ENCODE results near the gene MTMR2. TPM values are rescaled to one million over a fixed set of nuclear protein-coding genes. Genes with fewer than 3 reads are reported as not detected.

Gene MTMR2
- total and polyA plus RNA-seq, 3 experiments from 2014 or later, result 17.2 to 50.1 (median 46.4) TPM

- H3K4me3 Mint-ChIP-seq, result no peak overlapping the region
- Histone ChIP-seq H3K36me3 (ENCODE audit: insufficient read depth, low read length) (no peaks in the 10 kb centered on the region), H3K9me3 (ENCODE audit: low read length) (no peaks in the 10 kb centered on the region), H3K27me3 (ENCODE audit: insufficient read depth, low read length, poor library complexity, severe bottlenecking) (no peaks in the 10 kb centered on the region), H3K4me1 (ENCODE audit: insufficient read depth, low read length) (no peaks in the 10 kb centered on the region), H3K4me3 (ENCODE audit: low read length) (no peak overlapping the region), H3K27ac (ENCODE audit: low read depth, low read length) (no peak overlapping the region)
- no peaks in the 10 kb centered on the region for H3K9me3 Mint-ChIP-seq
- H3K36me3 Mint-ChIP-seq, result peaks cover 0 to 7% (median 5%) of the 10 kb centered on the region in 3 donors
- CTCF ChIA-PET, result no interaction called here
- H3K4me1 Mint-ChIP-seq, result peaks cover 30 to 63% (median 62%) of the 10 kb centered on the region in 3 donors
- H3K27ac Mint-ChIP-seq, result no peak overlapping the region
- POLR2A ChIA-PET, result interaction anchor here (0.6 kb wide), 1 partner anchor 54 kb away, joined by 8 read pairs; no protein-coding TSS in a partner anchor
- H3K27me3 Mint-ChIP-seq, result no peaks in the 10 kb centered on the region
- no peak for DNase-seq
Observed at GRCh38 chr11:95910638-95911368, 13.1 kb downstream of the MTMR2 start.

DNA sequence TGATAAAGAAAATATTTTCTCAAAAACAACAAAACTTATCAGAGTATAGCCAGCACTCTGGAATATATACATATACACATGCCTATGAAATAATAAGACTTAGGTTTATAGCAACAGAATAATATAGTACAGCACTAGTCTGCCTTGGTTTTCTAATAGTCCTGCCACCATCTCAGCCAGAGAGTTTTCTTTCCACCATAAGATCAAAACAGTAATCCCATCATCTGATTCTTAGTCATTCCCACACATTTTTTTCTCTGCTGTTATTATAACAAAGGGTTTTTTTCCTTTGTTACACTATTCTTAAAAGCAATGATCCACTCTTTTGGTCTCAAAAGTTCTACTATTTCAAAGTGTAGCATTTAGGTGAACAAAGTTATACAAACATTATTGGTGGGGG lies 15.1 kb downstream of the MTMR2 start:
- ChIA-PET CTCF (no interaction called here), POLR2A (no interaction called here)
- Mint-ChIP-seq H3K36me3 (peaks cover 0 to 7% (median 5%) of the 10 kb centered on the region in 3 donors), H3K4me1 (peaks cover 25 to 50% (median 50%) of the 10 kb centered on the region in 3 donors), H3K27ac (no peak overlapping the region), H3K27me3 (no peaks in the 10 kb centered on the region), H3K9me3 (no peaks in the 10 kb centered on the region), H3K4me3 (no peak overlapping the region)
- no peaks in the 10 kb centered on the region for H3K9me3 ChIP-seq (ENCODE audit: low read length)
- H3K27me3 ChIP-seq (ENCODE audit: insufficient read depth, low read length, poor library complexity, severe bottlenecking), result no peaks in the 10 kb centered on the region
- H3K36me3 ChIP-seq (ENCODE audit: insufficient read depth, low read length), result no peaks in the 10 kb centered on the region
- no peak overlapping the region for H3K27ac ChIP-seq (ENCODE audit: low read depth, low read length)
- no peaks in the 10 kb centered on the region for H3K4me1 ChIP-seq (ENCODE audit: insufficient read depth, low read length)
- H3K4me3 ChIP-seq (ENCODE audit: low read length), result no peak overlapping the region
- DNase-seq, result no peak

DNA sequence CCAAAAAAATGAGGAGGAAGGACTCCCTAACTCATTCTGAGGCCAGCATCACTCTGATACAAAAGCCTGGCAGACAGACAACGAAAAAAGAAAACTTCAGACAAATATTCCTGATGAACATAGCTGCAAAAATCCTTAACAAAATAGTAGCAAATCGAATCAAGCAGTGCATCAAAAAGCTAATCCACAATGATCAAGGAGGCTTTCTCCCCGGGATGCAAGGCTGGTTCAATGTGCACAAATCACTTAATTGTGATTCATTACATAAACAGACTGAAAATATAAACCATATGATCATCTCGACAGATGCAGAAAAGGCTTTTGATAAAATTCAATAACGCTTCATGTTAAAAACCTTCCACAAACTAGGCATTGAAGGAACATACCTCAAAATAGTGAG lies 16.4 kb downstream of the MTMR2 start:
- POLR2A ChIA-PET, result no interaction called here
- DNase-seq, result no peak
- H3K27ac Mint-ChIP-seq, result peak overlapping the region in 1 of 8 donors; percentile 49
- no peaks in the 10 kb centered on the region for H3K9me3 Mint-ChIP-seq
- H3K4me1 Mint-ChIP-seq, result peaks cover 21 to 44% (median 40%) of the 10 kb centered on the region in 3 donors
- H3K27me3 ChIP-seq (ENCODE audit: insufficient read depth, low read length, poor library complexity, severe bottlenecking), result no peaks in the 10 kb centered on the region
- H3K4me1 ChIP-seq (ENCODE audit: insufficient read depth, low read length), result no peaks in the 10 kb centered on the region
- no peaks in the 10 kb centered on the region for H3K9me3 ChIP-seq (ENCODE audit: low read length)
- CTCF ChIA-PET, result no interaction called here
- no peak overlapping the region for H3K27ac ChIP-seq (ENCODE audit: low read depth, low read length)
- H3K36me3 ChIP-seq (ENCODE audit: insufficient read depth, low read length), result no peaks in the 10 kb centered on the region
- no peaks in the 10 kb centered on the region for H3K27me3 Mint-ChIP-seq
- H3K4me3 ChIP-seq (ENCODE audit: low read length), result no peak overlapping the region
- peaks cover 0 to 6% (median 3%) of the 10 kb centered on the region in 3 donors for H3K36me3 Mint-ChIP-seq
- no peak overlapping the region for H3K4me3 Mint-ChIP-seq

DNA sequence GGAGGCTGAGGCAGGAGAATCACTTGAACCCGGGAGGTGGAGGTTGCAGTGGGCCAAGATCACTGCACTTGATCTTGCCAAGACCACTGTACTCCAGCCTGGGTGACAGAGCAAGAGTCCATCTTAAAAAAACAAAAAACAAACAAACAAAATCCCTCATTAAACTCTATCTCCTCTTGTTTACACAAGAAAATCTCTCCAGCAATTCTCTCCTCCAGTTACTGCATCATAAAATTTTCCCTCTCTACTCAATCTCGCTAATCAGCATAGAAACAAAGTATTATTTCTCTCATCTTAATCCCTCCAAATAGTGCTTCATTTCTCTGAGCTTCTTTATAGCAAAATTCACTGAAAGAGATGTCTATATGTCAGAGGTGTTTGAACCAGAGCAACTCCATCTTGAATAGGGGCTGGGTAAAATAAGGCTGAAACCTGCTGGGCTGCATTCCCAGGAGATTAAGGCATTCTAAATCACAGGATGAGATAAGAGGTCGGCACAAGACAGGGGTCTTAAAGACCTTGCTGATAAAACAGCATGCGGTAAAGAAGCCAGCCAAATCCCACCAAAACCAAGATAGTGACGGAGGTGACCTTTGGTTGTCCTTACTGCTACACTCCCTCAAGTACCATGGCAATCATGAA lies 19.8 kb downstream of the MTMR2 start:
- no peak for DNase-seq
- ChIA-PET POLR2A (no interaction called here), CTCF (no interaction called here)
- Mint-ChIP-seq H3K4me1 (peaks cover 15 to 29% (median 29%) of the 10 kb centered on the region in 3 donors), H3K9me3 (no peaks in the 10 kb centered on the region), H3K27me3 (no peaks in the 10 kb centered on the region), H3K27ac (no peak overlapping the region), H3K36me3 (peaks cover 0 to 3% (median 0%) of the 10 kb centered on the region in 3 donors), H3K4me3 (no peak overlapping the region)
- H3K27ac ChIP-seq (ENCODE audit: low read depth, low read length), result no peak overlapping the region
- no peak overlapping the region for H3K4me3 ChIP-seq (ENCODE audit: low read length)
- H3K4me1 ChIP-seq (ENCODE audit: insufficient read depth, low read length), result no peaks in the 10 kb centered on the region
- H3K36me3 ChIP-seq (ENCODE audit: insufficient read depth, low read length), result no peaks in the 10 kb centered on the region
- H3K27me3 ChIP-seq (ENCODE audit: insufficient read depth, low read length, poor library complexity, severe bottlenecking), result no peaks in the 10 kb centered on the region
- H3K9me3 ChIP-seq (ENCODE audit: low read length), result no peaks in the 10 kb centered on the region

- no peak for DNase-seq
- H3K4me1 Mint-ChIP-seq, result peaks cover 2 to 7% (median 3%) of the 10 kb centered on the region in 3 donors
- ChIA-PET CTCF (no interaction called here), POLR2A (no interaction called here)
- H3K36me3 ChIP-seq (ENCODE audit: insufficient read depth, low read length), result no peaks in the 10 kb centered on the region
- H3K27me3 Mint-ChIP-seq, result no peaks in the 10 kb centered on the region
- no peaks in the 10 kb centered on the region for H3K9me3 ChIP-seq (ENCODE audit: low read length)
- peaks cover 0 to 1% (median 0%) of the 10 kb centered on the region in 3 donors for H3K36me3 Mint-ChIP-seq
- H3K27me3 ChIP-seq (ENCODE audit: insufficient read depth, low read length, poor library complexity, severe bottlenecking), result no peaks in the 10 kb centered on the region
- H3K9me3 Mint-ChIP-seq, result no peaks in the 10 kb centered on the region
- H3K27ac Mint-ChIP-seq, result no peak overlapping the region
- H3K4me1 ChIP-seq (ENCODE audit: insufficient read depth, low read length), result no peaks in the 10 kb centered on the region
- H3K4me3 Mint-ChIP-seq, result no peak overlapping the region
- H3K4me3 ChIP-seq (ENCODE audit: low read length), result no peak overlapping the region
- H3K27ac ChIP-seq (ENCODE audit: low read depth, low read length), result no peak overlapping the region
Observed at GRCh38 chr11:95898782-95899181, 25.1 kb downstream of the MTMR2 start.

DNA sequence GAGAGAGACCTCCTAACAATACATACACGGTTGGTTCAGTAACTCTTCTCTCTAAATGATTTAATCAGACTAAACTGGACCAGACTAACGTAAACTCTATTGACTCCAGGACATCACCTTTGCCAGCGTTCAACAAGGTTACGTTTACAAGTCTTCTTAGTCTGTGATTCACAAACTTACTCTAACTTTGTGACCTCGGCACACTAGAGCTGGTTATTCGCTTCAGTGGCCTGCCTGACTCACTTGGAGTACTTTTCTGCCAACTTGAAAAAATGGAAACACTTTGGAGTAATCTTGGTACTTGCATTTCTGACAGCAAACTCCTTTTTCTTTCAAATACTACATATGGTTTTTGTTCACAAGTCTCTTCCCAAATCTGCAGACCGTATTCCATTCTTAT lies 26.2 kb downstream of the MTMR2 start:
- no peak for DNase-seq
- ChIA-PET POLR2A (no interaction called here), CTCF (no interaction called here)
- Mint-ChIP-seq H3K27ac (no peak overlapping the region), H3K27me3 (no peaks in the 10 kb centered on the region), H3K9me3 (no peaks in the 10 kb centered on the region), H3K4me1 (peaks cover 2 to 7% (median 3%) of the 10 kb centered on the region in 3 donors), H3K4me3 (no peak overlapping the region), H3K36me3 (peaks cover 0 to 1% (median 0%) of the 10 kb centered on the region in 3 donors)
- Histone ChIP-seq H3K27ac (ENCODE audit: low read depth, low read length) (no peak overlapping the region), H3K36me3 (ENCODE audit: insufficient read depth, low read length) (no peaks in the 10 kb centered on the region), H3K4me3 (ENCODE audit: low read length) (no peak overlapping the region), H3K4me1 (ENCODE audit: insufficient read depth, low read length) (no peaks in the 10 kb centered on the region), H3K27me3 (ENCODE audit: insufficient read depth, low read length, poor library complexity, severe bottlenecking) (no peaks in the 10 kb centered on the region), H3K9me3 (ENCODE audit: low read length) (no peaks in the 10 kb centered on the region)

DNA sequence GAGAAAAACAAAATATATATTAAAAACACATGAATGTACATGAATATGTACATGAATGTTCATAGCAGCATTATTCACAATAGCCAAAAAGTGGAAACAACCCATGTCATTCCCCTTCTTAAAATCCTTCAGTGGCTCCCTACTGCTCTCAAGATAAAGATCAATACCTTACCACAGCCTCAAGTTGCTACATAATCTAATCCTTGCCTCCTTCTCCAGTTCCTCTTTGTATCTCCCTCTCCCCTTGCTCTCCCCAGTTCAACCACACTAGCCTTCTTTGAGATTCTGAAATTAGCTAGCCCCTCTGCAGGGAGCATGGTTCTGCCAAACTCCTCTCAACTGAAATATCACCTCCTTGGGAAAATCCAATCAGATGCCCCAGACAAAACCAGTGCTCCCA lies 28.1 kb downstream of the MTMR2 start:
- no peak overlapping the region for H3K4me3 Mint-ChIP-seq
- H3K4me1 Mint-ChIP-seq, result peaks cover 2 to 7% (median 3%) of the 10 kb centered on the region in 3 donors
- no peak overlapping the region for H3K27ac ChIP-seq (ENCODE audit: low read depth, low read length)
- DNase-seq, result no peak
- H3K4me1 ChIP-seq (ENCODE audit: insufficient read depth, low read length), result no peaks in the 10 kb centered on the region
- no peaks in the 10 kb centered on the region for H3K36me3 ChIP-seq (ENCODE audit: insufficient read depth, low read length)
- no peak overlapping the region for H3K27ac Mint-ChIP-seq
- H3K4me3 ChIP-seq (ENCODE audit: low read length), result no peak overlapping the region
- H3K36me3 Mint-ChIP-seq, result peaks cover 0 to 1% (median 0%) of the 10 kb centered on the region in 3 donors
- no peaks in the 10 kb centered on the region for H3K9me3 ChIP-seq (ENCODE audit: low read length)
- no peaks in the 10 kb centered on the region for H3K27me3 Mint-ChIP-seq
- H3K27me3 ChIP-seq (ENCODE audit: insufficient read depth, low read length, poor library complexity, severe bottlenecking), result no peaks in the 10 kb centered on the region
- H3K9me3 Mint-ChIP-seq, result no peaks in the 10 kb centered on the region
- ChIA-PET CTCF (no interaction called here), POLR2A (no interaction called here)

- CTCF ChIA-PET, result no interaction called here
- no peaks in the 10 kb centered on the region for H3K9me3 ChIP-seq (ENCODE audit: low read length)
Observed at GRCh38 chr11:95892892-95893570, 30.9 kb downstream of the MTMR2 start.

More at GRCh38 chr11:95892892-95893570, 30.9 kb downstream of the MTMR2 start:
- Histone ChIP-seq H3K4me1 (ENCODE audit: insufficient read depth, low read length) (no peaks in the 10 kb centered on the region), H3K4me3 (ENCODE audit: low read length) (no peak overlapping the region), H3K36me3 (ENCODE audit: insufficient read depth, low read length) (no peaks in the 10 kb centered on the region), H3K27me3 (ENCODE audit: insufficient read depth, low read length, poor library complexity, severe bottlenecking) (no peaks in the 10 kb centered on the region), H3K27ac (ENCODE audit: low read depth, low read length) (no peak overlapping the region)
- POLR2A ChIA-PET, result no interaction called here
- no peak for DNase-seq
- Mint-ChIP-seq H3K36me3 (peaks cover 0 to 5% (median 1%) of the 10 kb centered on the region in 3 donors), H3K27ac (no peak overlapping the region), H3K9me3 (no peaks in the 10 kb centered on the region), H3K4me1 (peaks cover 5 to 11% (median 8%) of the 10 kb centered on the region in 3 donors), H3K27me3 (no peaks in the 10 kb centered on the region), H3K4me3 (no peak overlapping the region)

Measured in CD8-positive, alpha-beta memory T cell (primary cell).